ENCODE data around the gene ANXA8.
"Not testable (repeated sequence)": the region's sequence is repeated elsewhere in the genome, so short reads cannot be mapped to it uniquely, and the experiment has no call there.

Gene ANXA8, protein sequence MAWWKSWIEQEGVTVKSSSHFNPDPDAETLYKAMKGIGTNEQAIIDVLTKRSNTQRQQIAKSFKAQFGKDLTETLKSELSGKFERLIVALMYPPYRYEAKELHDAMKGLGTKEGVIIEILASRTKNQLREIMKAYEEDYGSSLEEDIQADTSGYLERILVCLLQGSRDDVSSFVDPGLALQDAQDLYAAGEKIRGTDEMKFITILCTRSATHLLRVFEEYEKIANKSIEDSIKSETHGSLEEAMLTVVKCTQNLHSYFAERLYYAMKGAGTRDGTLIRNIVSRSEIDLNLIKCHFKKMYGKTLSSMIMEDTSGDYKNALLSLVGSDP

DNA sequence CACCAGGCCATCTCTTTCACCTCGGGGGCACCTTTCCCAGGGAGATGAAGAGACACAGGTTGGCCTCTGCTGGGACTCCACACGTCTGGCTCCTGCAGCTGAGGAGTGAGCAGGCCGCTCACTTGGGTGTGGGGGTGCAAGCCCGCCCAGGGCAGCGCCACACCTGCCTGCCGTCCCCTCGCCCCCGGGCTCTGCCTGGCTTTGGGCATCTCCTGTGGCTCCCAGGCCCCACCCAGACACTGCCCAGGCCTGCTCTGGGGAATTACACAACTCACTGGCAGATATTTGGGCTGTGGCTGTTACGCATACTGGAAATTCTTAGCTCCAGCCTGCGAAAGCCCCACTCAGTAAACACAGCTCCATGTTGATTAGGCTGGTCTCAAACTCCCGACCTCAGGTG lies at the start of gene ANXA8:
ANXA8 (minus strand) TSS at position 193 of the 400 bp plus-strand sequence; CDS start at position 11, 182 bp downstream.
- H3K4me3 ChIP-seq (ENCODE audit: low read depth, low read length); DNase-seq (ENCODE audit: low read depth): not testable (repeated sequence)

DNA sequence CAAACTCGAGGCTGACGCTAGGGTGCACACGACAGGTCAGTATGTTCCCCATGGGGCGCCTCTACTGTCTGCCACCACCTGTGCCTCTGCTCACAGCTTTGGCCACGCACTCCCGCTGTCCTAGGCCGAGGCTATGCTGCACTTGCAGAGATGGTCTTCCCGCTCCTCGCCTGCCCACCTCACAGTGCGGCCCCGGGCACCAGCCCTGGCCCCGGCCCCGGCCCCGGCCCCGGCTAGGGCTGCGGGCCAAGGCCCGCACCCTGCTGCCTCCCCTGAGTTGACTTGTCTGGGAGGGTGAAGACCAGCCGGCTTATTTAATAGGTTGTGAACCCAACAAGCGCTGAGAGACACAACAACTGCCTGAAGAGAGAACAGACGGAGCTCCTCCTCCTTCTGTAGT lies 39.6 kb upstream of the ANXA8 start, which contains the start of gene AGAP9:
AGAP9 (minus strand) TSS at position 164 of the 400 bp plus-strand sequence; CDS start at position 52, 112 bp downstream.
- not testable (repeated sequence) for DNase-seq (ENCODE audit: low read depth); H3K4me3 ChIP-seq (ENCODE audit: low read depth, low read length)

- DNase-seq (ENCODE audit: low read depth); H3K4me3 ChIP-seq (ENCODE audit: low read depth, low read length): not testable (repeated sequence)
Observed at GRCh38 chr10:47502313-47502712, 18.4 kb upstream of the ANXA8 start.

- not testable (repeated sequence) for H3K4me3 ChIP-seq (ENCODE audit: low read depth, low read length); DNase-seq (ENCODE audit: low read depth)
Observed at GRCh38 chr10:47494226-47494625, 10.3 kb upstream of the ANXA8 start.

DNA sequence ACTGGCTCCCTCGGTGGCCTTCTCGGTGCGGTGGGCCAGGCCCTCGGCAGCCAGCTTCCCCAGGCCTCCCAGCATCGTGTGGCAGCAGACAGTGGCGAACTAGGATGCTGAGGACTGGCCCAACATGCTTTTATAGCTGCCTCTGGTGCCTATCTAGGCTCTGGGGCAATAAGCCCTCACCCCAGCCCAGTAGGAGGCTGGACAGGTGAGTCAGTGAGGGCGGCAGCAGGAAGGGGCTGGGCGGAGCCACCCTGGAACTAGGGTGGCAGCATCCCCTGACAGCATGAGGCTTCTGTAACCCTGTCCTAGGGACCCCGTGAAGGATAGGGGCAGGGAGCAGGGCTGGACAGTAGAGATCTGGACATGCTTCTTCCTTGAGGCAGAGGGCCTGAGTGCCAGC lies 7.7 kb upstream of the ANXA8 start, which contains the start of gene FAM25G:
FAM25G (minus strand) TSS at position 101 of the 400 bp plus-strand sequence; CDS start at position 75, 26 bp downstream.
- not testable (repeated sequence) for DNase-seq (ENCODE audit: low read depth); H3K4me3 ChIP-seq (ENCODE audit: low read depth, low read length)

DNA sequence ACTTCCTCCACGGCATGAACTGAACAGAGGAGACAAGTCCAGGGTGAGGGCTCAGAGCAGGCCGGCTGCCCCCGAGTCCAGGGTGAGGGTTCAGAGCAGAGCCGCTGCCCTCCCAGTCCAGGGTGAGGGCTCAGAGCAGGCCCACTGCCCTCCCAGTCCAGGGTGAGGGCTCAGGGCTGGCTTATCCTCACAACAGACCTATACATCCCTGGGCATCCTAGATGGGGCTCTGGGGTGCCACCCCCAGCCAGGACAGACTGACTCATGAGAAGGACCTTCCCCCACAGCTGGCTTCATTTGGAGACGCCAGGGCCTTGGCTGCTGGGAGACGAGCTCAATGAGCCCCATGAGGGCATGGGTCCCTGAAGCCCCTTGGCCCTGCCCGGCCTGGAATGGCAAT lies 5.7 kb upstream of the ANXA8 start:
- not testable (repeated sequence) for DNase-seq (ENCODE audit: low read depth); H3K4me3 ChIP-seq (ENCODE audit: low read depth, low read length)

DNA sequence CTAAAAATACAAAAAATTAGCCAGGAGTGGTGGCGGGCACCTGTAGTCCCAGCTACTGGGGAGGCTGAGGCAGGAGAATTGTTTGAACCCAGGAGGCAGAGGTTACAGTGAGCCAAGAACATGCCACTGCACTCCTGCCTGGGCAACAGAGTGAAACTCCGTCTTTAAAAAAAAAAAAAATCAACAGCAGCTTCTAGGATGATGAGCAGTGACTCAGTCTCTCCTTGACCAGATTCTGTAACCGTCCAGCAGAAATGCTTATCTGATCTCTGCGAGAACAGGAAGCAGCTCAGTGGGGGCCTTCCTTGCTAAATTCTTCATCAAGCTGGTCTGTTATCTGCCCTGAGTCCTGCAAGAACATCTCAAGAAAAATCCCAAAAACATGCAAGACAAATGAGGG lies 2.0 kb upstream of the ANXA8 start:
- not testable (repeated sequence) for H3K4me3 ChIP-seq (ENCODE audit: low read depth, low read length); DNase-seq (ENCODE audit: low read depth)

- not testable (repeated sequence) for H3K4me3 ChIP-seq (ENCODE audit: low read depth, low read length); DNase-seq (ENCODE audit: low read depth)
Observed at GRCh38 chr10:47484786-47485185, 871 bp upstream of the ANXA8 start.

DNA sequence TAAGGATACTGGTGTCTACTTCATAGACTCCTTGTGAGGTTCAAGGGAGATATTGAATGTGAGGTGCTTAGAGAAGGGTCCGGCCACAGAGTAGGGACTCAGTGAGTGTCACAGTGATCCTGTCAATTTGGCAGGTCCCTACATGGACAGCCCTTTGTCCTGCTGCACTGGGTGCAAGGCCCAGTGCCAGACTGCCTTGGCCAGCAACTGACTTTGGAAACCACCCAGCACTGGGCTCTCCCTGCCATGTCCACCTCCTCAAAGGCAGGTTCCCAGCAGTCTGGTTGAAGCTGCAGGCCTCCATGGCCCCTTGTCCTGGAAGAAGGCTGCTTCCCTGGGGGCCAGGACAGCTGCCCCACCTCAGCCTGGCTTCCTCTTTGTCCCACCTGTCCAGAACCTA lies 1.5 kb downstream of the ANXA8 start:
- not testable (repeated sequence) for H3K4me3 ChIP-seq (ENCODE audit: low read depth, low read length); DNase-seq (ENCODE audit: low read depth)

- not testable (repeated sequence) for DNase-seq (ENCODE audit: low read depth); H3K4me3 ChIP-seq (ENCODE audit: low read depth, low read length)
Observed at GRCh38 chr10:47481768-47482181, 2.1 kb downstream of the ANXA8 start.

- not testable (repeated sequence) for DNase-seq (ENCODE audit: low read depth); H3K4me3 ChIP-seq (ENCODE audit: low read depth, low read length)
Observed at GRCh38 chr10:47481182-47481766, 2.6 kb downstream of the ANXA8 start.

GRCh38 chr10:47480133-47480532 lies 3.8 kb downstream of the ANXA8 start:
- not testable (repeated sequence) for H3K4me3 ChIP-seq (ENCODE audit: low read depth, low read length); DNase-seq (ENCODE audit: low read depth)

DNA sequence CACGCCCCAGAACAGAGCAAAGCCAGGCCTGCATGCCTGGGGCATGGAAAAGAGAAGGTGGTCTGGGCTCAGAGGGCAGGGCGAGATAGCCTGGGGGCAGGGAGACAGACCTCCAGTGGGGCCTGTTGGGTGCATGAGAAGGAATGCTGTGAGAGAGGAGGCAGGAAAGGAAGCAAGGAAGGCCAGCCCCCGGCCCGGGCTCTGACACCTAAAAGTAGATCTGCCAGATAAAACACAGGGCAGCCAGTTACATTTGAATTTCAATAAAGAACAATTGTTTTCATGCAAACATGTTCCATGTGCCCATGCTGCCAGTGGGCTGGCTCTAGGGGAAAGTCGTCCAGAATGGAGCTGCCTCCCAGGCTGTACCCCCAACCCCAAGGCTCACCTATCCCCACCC lies 5.8 kb downstream of the ANXA8 start:
- not testable (repeated sequence) for H3K4me3 ChIP-seq (ENCODE audit: low read depth, low read length); DNase-seq (ENCODE audit: low read depth)

GRCh38 chr10:47477078-47477477 lies 6.8 kb downstream of the ANXA8 start:
- DNase-seq (ENCODE audit: low read depth); H3K4me3 ChIP-seq (ENCODE audit: low read depth, low read length): not testable (repeated sequence)

- DNase-seq (ENCODE audit: low read depth), result not testable (repeated sequence)
Observed at GRCh38 chr10:47475101-47475500, 8.8 kb downstream of the ANXA8 start.

GRCh38 chr10:47473516-47473915 lies 10.4 kb downstream of the ANXA8 start:
- H3K4me3 ChIP-seq (ENCODE audit: low read depth, low read length); DNase-seq (ENCODE audit: low read depth): not testable (repeated sequence)

More at GRCh38 chr10:47475101-47475500, 8.8 kb downstream of the ANXA8 start:
- H3K4me3 ChIP-seq (ENCODE audit: low read depth, low read length), result not testable (repeated sequence)

DNA sequence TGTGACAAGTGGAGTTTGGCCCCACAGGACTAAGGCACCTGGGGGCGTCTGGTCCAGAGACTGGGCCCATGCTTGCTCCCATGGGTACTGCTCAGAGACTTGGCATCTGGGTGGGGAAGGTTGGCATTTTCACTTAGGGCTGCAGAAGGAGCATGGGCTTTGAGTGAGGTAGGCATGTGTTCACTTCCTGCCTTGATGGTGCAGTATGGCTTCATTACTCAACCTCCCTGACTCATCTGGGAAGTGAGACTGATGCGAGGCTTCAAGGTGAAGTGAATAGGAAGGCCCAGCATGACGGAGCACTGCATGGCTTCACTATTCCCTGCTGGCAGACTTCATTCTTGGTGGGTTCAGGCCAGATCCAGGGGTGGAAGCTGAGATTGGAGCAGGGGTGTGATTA lies 11.3 kb downstream of the ANXA8 start:
- DNase-seq (ENCODE audit: low read depth); H3K4me3 ChIP-seq (ENCODE audit: low read depth, low read length): not testable (repeated sequence)

GRCh38 chr10:47472072-47472471 lies 11.8 kb downstream of the ANXA8 start:
- H3K4me3 ChIP-seq (ENCODE audit: low read depth, low read length); DNase-seq (ENCODE audit: low read depth): not testable (repeated sequence)

DNA sequence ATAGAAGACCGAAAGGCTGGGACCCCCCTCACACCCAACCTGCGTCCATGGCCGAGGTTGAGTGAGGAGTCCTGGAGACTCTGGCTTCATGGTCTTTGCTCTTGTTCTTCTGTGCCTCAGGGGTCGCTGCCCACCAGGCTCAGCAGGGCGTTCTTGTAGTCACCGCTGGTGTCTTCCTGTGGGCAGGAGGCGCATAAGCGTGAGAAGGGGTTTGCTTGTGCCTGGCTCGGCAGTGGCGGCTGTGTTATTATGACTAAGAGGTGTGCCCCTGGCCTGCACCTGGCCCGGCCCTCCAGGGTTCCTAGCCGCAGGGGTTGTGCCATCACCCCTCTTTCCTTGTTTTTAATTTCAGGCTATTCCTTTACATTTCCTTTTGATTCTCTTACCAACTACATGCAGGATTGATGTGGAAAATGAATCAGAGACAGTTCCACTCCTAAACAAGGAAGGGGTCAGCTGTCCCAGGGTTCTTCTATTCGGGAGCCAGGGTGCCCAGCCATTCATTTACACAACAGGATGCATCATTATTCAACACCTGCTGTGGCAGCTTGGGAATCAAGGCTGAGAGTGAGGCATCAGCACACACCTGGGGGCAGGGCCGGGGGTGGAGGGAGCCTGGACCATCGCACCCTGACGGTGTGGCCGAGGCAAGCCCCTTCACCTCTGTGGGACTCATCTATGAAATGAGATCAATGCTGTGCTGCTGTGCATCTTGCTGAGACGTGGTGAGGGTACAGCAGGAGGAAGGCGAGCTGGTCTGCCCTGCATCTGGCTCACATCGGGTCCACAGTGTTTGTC lies 15.0 kb downstream of the ANXA8 start:
- not testable (repeated sequence) for H3K4me3 ChIP-seq (ENCODE audit: low read depth, low read length); DNase-seq (ENCODE audit: low read depth)
